Chondrocyte (in vitro differentiated cells): ENCODE measurements around the gene OCA2. TPM values are rescaled to one million over a fixed set of nuclear protein-coding genes. Genes with fewer than 3 reads are reported as not detected.
"Not testable (repeated sequence)": the region's sequence is repeated elsewhere in the genome, so short reads cannot be mapped to it uniquely, and the experiment has no call there.

ENCODE experiments used
- DNase-seq: peaks from one replicate; pipeline ENCODE4 v3.0.0; 2021; ENCODE audit warnings: mixed read lengths, low spot score
- H3K27ac Mint-ChIP-seq: one replicate; pipeline ENCODE4 v1.8.0; 2021; ENCODE audit warnings: mild to moderate bottlenecking, moderate library complexity, mixed read lengths; ENCODE audit not compliant: unreplicated experiment
- H3K27me3 Mint-ChIP-seq: 2 replicates; pipeline ENCODE4 v1.8.0; 2021; ENCODE audit warnings: low read depth, mixed read lengths
- H3K36me3 Mint-ChIP-seq: 2 replicates; pipeline ENCODE4 v1.8.0; 2021; ENCODE audit warnings: low read depth, mixed read lengths
- H3K4me1 Mint-ChIP-seq: 2 replicates; pipeline ENCODE4 v1.8.0; 2021; ENCODE audit warnings: low read depth, mild to moderate bottlenecking, mixed read lengths
- H3K4me3 Mint-ChIP-seq: one replicate; pipeline ENCODE4 v1.8.0; 2021; ENCODE audit warnings: mild to moderate bottlenecking, moderate library complexity, mixed read lengths; ENCODE audit not compliant: unreplicated experiment
- H3K9me3 Mint-ChIP-seq: 2 replicates; pipeline ENCODE4 v1.8.0; 2021; ENCODE audit warnings: low read depth, mixed read lengths
- CTCF ChIP-seq: fragments of 200-600 bp; sonication (generic); IDR thresholded peaks from 2 replicates; pipeline ENCODE4 v1.5.0; 2021; ENCODE audit warnings: antibody characterized with exemption, mild to moderate bottlenecking, moderate library complexity
- total RNA-seq: library from RNA; stranded (reverse); gene quantifications from 3 replicates; pipeline ENCODE4 v1.2.1, GENCODE V29; 2021

Gene OCA2
- total RNA-seq, 1 donor from 2014 or later = 0.75 TPM

- Mint-ChIP-seq H3K36me3 (no peaks in the 10 kb centered on the region), H3K27ac (no peak overlapping the region), H3K9me3 (peaks cover 2% of the 10 kb centered on the region), H3K4me3 (no peak overlapping the region), H3K27me3 (no peaks in the 10 kb centered on the region), H3K4me1 (no peaks in the 10 kb centered on the region)
- no peak for DNase-seq
- no peak for TF ChIP-seq CTCF
These were observed 247.3 kb downstream of the OCA2 start for GRCh38 chr15:27851858-27852210.

- no peaks in the 10 kb centered on the region for H3K4me1 Mint-ChIP-seq
- H3K27me3 Mint-ChIP-seq = no peaks in the 10 kb centered on the region
- H3K36me3 Mint-ChIP-seq = no peaks in the 10 kb centered on the region
- DNase-seq = no peak
- no peak overlapping the region for H3K4me3 Mint-ChIP-seq
- no peak for TF ChIP-seq CTCF
- no peak overlapping the region for H3K27ac Mint-ChIP-seq
- no peaks in the 10 kb centered on the region for H3K9me3 Mint-ChIP-seq
These were observed 247.9 kb downstream of the OCA2 start for GRCh38 chr15:27850981-27851857.

GRCh38 chr15:27850050-27850449 lies 249.1 kb downstream of the OCA2 start:
- TF ChIP-seq CTCF = no peak

GRCh38 chr15:27848936-27849335 lies 250.2 kb downstream of the OCA2 start:
- H3K4me1 Mint-ChIP-seq = peaks cover 11% of the 10 kb centered on the region
- H3K27ac Mint-ChIP-seq, DNase-seq, H3K9me3 Mint-ChIP-seq, H3K36me3 Mint-ChIP-seq, H3K27me3 Mint-ChIP-seq, H3K4me3 Mint-ChIP-seq: not testable (repeated sequence)

More at GRCh38 chr15:27850050-27850449, 249.1 kb downstream of the OCA2 start:
- Mint-ChIP-seq H3K4me1 (peaks cover under 1% of the 10 kb centered on the region), H3K27ac (no peak overlapping the region), H3K27me3 (no peaks in the 10 kb centered on the region), H3K9me3 (no peaks in the 10 kb centered on the region), H3K36me3 (no peaks in the 10 kb centered on the region), H3K4me3 (no peak overlapping the region)
- DNase-seq = no peak

- Mint-ChIP-seq H3K4me1 (peaks cover 12% of the 10 kb centered on the region), H3K36me3 (no peaks in the 10 kb centered on the region), H3K4me3 (no peak overlapping the region), H3K27me3 (no peaks in the 10 kb centered on the region), H3K27ac (no peak overlapping the region), H3K9me3 (no peaks in the 10 kb centered on the region)
- DNase-seq = no peak
- TF ChIP-seq CTCF = no peak
These were observed 251.1 kb downstream of the OCA2 start for GRCh38 chr15:27847775-27848710.
